ENCODE results near the gene TRAK1.

Gene TRAK1

GRCh38 chr3:42078677-42079076 is 12.5 kb upstream of the TRAK1 start:
- no peak overlapping the region for H3K4me3 ChIP-seq (ENCODE audit: low read depth, low read length)
- no peak for TF ChIP-seq CTCF (IDR thresholded peaks at IDR 0.05; ENCODE audit: low read depth, low read length)

- TF ChIP-seq CTCF (IDR thresholded peaks at IDR 0.05; ENCODE audit: low read depth, low read length), result no peak
- H3K4me3 ChIP-seq (ENCODE audit: low read depth, low read length), result no peak overlapping the region
These were observed 11.3 kb upstream of the TRAK1 start for GRCh38 chr3:42079701-42080452.

GRCh38 chr3:42080453-42080872 is 10.7 kb upstream of the TRAK1 start:
- no peak overlapping the region for H3K4me3 ChIP-seq (ENCODE audit: low read depth, low read length)
- TF ChIP-seq CTCF (IDR thresholded peaks at IDR 0.05; ENCODE audit: low read depth, low read length), result no peak

GRCh38 chr3:42081838-42082473 is 9.2 kb upstream of the TRAK1 start:
- TF ChIP-seq CTCF (IDR thresholded peaks at IDR 0.05; ENCODE audit: low read depth, low read length), result no peak
- no peak overlapping the region for H3K4me3 ChIP-seq (ENCODE audit: low read depth, low read length)

GRCh38 chr3:42084586-42084985 is 6.6 kb upstream of the TRAK1 start:
- no peak overlapping the region for H3K4me3 ChIP-seq (ENCODE audit: low read depth, low read length)
- TF ChIP-seq CTCF (IDR thresholded peaks at IDR 0.05; ENCODE audit: low read depth, low read length), result no peak

- no peak overlapping the region for H3K4me3 ChIP-seq (ENCODE audit: low read depth, low read length)
- TF ChIP-seq CTCF (IDR thresholded peaks at IDR 0.05; ENCODE audit: low read depth, low read length), result no peak
These were observed 5.3 kb upstream of the TRAK1 start for GRCh38 chr3:42085641-42086376.

Measured in WI38 (cell line).